ENCODE measurements around the gene PDE6A. TPM values are rescaled to one million over a fixed set of nuclear protein-coding genes. Genes with fewer than 3 reads are reported as not detected.

The PDE6A gene
- polyA plus RNA-seq, 3 donors, result 0.01 TPM; not detected in 2

- Histone ChIP-seq H2AFZ (ENCODE audit: insufficient read depth, low read depth, low read length, poor library complexity, severe bottlenecking) (no peak overlapping the region), H4K20me1 (ENCODE audit: insufficient read depth, low read length) (no peaks in the 10 kb centered on the region), H3K9me3 (replicated peaks in 1 of 2; ENCODE audit: control insufficient read depth in 1 of 2, insufficient read depth in 1 of 2, low read length in 2 of 2) (no peaks in the 10 kb centered on the region), H3K36me3 (replicated peaks in 1 of 2; ENCODE audit: control insufficient read depth in 1 of 2, insufficient read depth in 2 of 2, low read length in 2 of 2) (no peaks in the 10 kb centered on the region), H3K27me3 (ENCODE audit: control insufficient read depth in 2 of 2, insufficient read depth in 2 of 2, low read length in 2 of 2) (no peaks in the 10 kb centered on the region), H3K4me2 (replicated peaks; ENCODE audit: extremely low read depth, low read length, poor library complexity, severe bottlenecking) (no peak overlapping the region), H3K9ac (ENCODE audit: insufficient read depth, low read length, poor library complexity, severe bottlenecking) (no peak overlapping the region), H3K4me3 (replicated peaks in 1 of 3; ENCODE audit: low read depth in 2 of 3, low read length in 3 of 3) (no peak overlapping the region), H3K79me2 (ENCODE audit: insufficient read depth, low read length) (no peaks in the 10 kb centered on the region), H3K27ac (ENCODE audit: low read depth in 1 of 2, low read length in 2 of 2) (no peak overlapping the region), H3K4me1 (ENCODE audit: control insufficient read depth in 1 of 2, insufficient read depth in 2 of 2, low read length in 2 of 2) (no peaks in the 10 kb centered on the region)
- H3K4me3 Mint-ChIP-seq, result no peak overlapping the region
- 100% methylated on average over 2 of the region's 6 CpGs for WGBS (ENCODE audit: insufficient coverage)
- H3K27me3 Mint-ChIP-seq (ENCODE audit: low read depth in 3 of 3), result peaks cover 0 to 2% (median 0%) of the 10 kb centered on the region in 3 donors
- intact Hi-C loops (cut with micrococcal nuclease), result no loop called here
- no peak overlapping the region for H3K27ac Mint-ChIP-seq
- no peaks in the 10 kb centered on the region for H3K4me1 Mint-ChIP-seq
- TF ChIP-seq CTCF (IDR thresholded peaks at IDR 0.05), result no peak
- no peaks in the 10 kb centered on the region for H3K36me3 Mint-ChIP-seq
- DNase-seq, result no peak
- H3K9me3 Mint-ChIP-seq, result no peaks in the 10 kb centered on the region
These were observed 57.7 kb downstream of the PDE6A start for GRCh38 chr5:149886692-149887470.

- no peak overlapping the region for H3K9ac ChIP-seq (ENCODE audit: insufficient read depth, low read length, poor library complexity, severe bottlenecking)
- Mint-ChIP-seq H3K4me3 (no peak overlapping the region), H3K27me3 (ENCODE audit: low read depth in 3 of 3) (peaks cover 0 to 2% (median 0%) of the 10 kb centered on the region in 3 donors), H3K36me3 (no peaks in the 10 kb centered on the region), H3K4me1 (no peaks in the 10 kb centered on the region), H3K27ac (no peak overlapping the region), H3K9me3 (no peaks in the 10 kb centered on the region)
- H2AFZ ChIP-seq (ENCODE audit: insufficient read depth, low read depth, low read length, poor library complexity, severe bottlenecking), result no peak overlapping the region
- no peaks in the 10 kb centered on the region for H3K27me3 ChIP-seq (ENCODE audit: control insufficient read depth in 2 of 2, insufficient read depth in 2 of 2, low read length in 2 of 2)
- no peaks in the 10 kb centered on the region for H3K79me2 ChIP-seq (ENCODE audit: insufficient read depth, low read length)
- no peaks in the 10 kb centered on the region for H3K4me1 ChIP-seq (ENCODE audit: control insufficient read depth in 1 of 2, insufficient read depth in 2 of 2, low read length in 2 of 2)
- H3K4me3 ChIP-seq (replicated peaks in 1 of 3; ENCODE audit: low read depth in 2 of 3, low read length in 3 of 3), result no peak overlapping the region
- H3K36me3 ChIP-seq (replicated peaks in 1 of 2; ENCODE audit: control insufficient read depth in 1 of 2, insufficient read depth in 2 of 2, low read length in 2 of 2), result no peaks in the 10 kb centered on the region
- no peaks in the 10 kb centered on the region for H4K20me1 ChIP-seq (ENCODE audit: insufficient read depth, low read length)
- no peak for DNase-seq
- no peaks in the 10 kb centered on the region for H3K9me3 ChIP-seq (replicated peaks in 1 of 2; ENCODE audit: control insufficient read depth in 1 of 2, insufficient read depth in 1 of 2, low read length in 2 of 2)
- TF ChIP-seq CTCF (IDR thresholded peaks at IDR 0.05), result no peak
- WGBS (ENCODE audit: insufficient coverage), result 98% methylated on average over 7 of the region's 7 CpGs
- intact Hi-C loops (cut with micrococcal nuclease), result no loop called here
- no peak overlapping the region for H3K27ac ChIP-seq (ENCODE audit: low read depth in 1 of 2, low read length in 2 of 2)
- H3K4me2 ChIP-seq (replicated peaks; ENCODE audit: extremely low read depth, low read length, poor library complexity, severe bottlenecking), result no peak overlapping the region
These were observed 58.5 kb downstream of the PDE6A start for GRCh38 chr5:149886060-149886459.

All from CD14-positive monocyte (primary cell).